Endothelial cell (in vitro differentiated cells): Measurements from ENCODE around the gene DNAJB2. TPM values are rescaled to one million over a fixed set of nuclear protein-coding genes. Genes with fewer than 3 reads are reported as not detected.
"Not testable (repeated sequence)": the region's sequence is repeated elsewhere in the genome, so short reads cannot be mapped to it uniquely, and the experiment has no call there.

Experiments used
- DNase-seq: peaks from one replicate; pipeline ENCODE4 v3.0.0; 2021; ENCODE audit warnings: low spot score
- H3K27ac Mint-ChIP-seq: one replicate; pipeline ENCODE4 v1.8.0; 2021; ENCODE audit warnings: mixed read lengths, inconsistent platforms; ENCODE audit not compliant: unreplicated experiment
- H3K27me3 Mint-ChIP-seq: one replicate; pipeline ENCODE4 v1.8.0; 2021; ENCODE audit warnings: mild to moderate bottlenecking, moderate library complexity, mixed read lengths, inconsistent platforms; ENCODE audit not compliant: unreplicated experiment
- H3K36me3 Mint-ChIP-seq: one replicate; pipeline ENCODE4 v1.8.0; 2021; ENCODE audit warnings: mild to moderate bottlenecking, low read depth, mixed read lengths, inconsistent platforms; ENCODE audit not compliant: unreplicated experiment
- H3K4me1 Mint-ChIP-seq: one replicate; pipeline ENCODE4 v1.8.0; 2021; ENCODE audit warnings: mild to moderate bottlenecking, mixed read lengths, inconsistent platforms; ENCODE audit not compliant: unreplicated experiment
- H3K4me3 Mint-ChIP-seq: one replicate; pipeline ENCODE4 v1.8.0; 2021; ENCODE audit warnings: mild to moderate bottlenecking, mixed read lengths, inconsistent platforms; ENCODE audit not compliant: unreplicated experiment
- H3K9me3 Mint-ChIP-seq: one replicate; pipeline ENCODE4 v1.8.0; 2021; ENCODE audit warnings: mixed read lengths, inconsistent platforms; ENCODE audit not compliant: unreplicated experiment
- CTCF ChIP-seq: fragments of 200-600 bp; sonication (generic); IDR thresholded peaks from one replicate; pipeline ENCODE4 v1.5.0; 2021; ENCODE audit warnings: antibody characterized with exemption; ENCODE audit not compliant: unreplicated experiment
- total RNA-seq: library from RNA; stranded (reverse); fragmentation: NEBNext Ultra II Directional; extraction: Animal tissue kit (Norgen Biotek cat#: 25700); gene quantifications from one replicate; pipeline ENCODE4 v1.2.1, GENCODE V29; 2021; ENCODE audit not compliant: unreplicated experiment

Gene DNAJB2
- total RNA-seq, 1 donor from 2014 or later, result 64.3 TPM

DNA sequence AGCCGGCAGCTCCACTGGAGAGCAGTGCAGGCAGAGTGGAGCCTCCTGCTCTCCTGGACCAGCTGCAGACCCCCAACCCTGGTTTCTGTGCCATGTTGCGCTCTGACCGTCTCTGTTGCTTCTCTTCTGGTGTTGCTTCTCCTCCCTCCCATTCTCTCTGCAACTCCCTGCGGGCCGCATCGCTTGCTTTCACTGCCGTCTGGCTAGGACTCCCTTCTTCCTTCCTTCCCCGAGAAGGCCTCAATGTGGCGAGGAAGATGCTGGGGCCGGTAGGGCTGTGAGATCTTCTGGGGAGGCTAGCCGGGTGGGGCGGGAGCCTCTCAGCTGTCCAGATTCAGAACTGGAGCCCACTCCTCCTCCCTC, 6.2 kb downstream of the DNAJB2 start:
- H3K9me3 Mint-ChIP-seq, result no peaks in the 10 kb centered on the region
- H3K27me3 Mint-ChIP-seq, result peaks cover 11% of the 10 kb centered on the region
- TF ChIP-seq CTCF, result no peak
- H3K4me1 Mint-ChIP-seq, result peaks cover 2% of the 10 kb centered on the region
- H3K27ac Mint-ChIP-seq, result no peak overlapping the region
- H3K36me3 Mint-ChIP-seq, result peaks cover 22% of the 10 kb centered on the region
- no peak overlapping the region for H3K4me3 Mint-ChIP-seq
- DNase-seq, result no peak

GRCh38 chr2:219285894-219286425, 6.8 kb downstream of the DNAJB2 start:
- Mint-ChIP-seq H3K27me3 (peaks cover 10% of the 10 kb centered on the region), H3K36me3 (peaks cover 20% of the 10 kb centered on the region), H3K4me3 (no peak overlapping the region), H3K27ac (no peak overlapping the region), H3K4me1 (no peaks in the 10 kb centered on the region), H3K9me3 (no peaks in the 10 kb centered on the region)
- no peak for TF ChIP-seq CTCF
- DNase-seq, result no peak

GRCh38 chr2:219286436-219287115, 7.4 kb downstream of the DNAJB2 start:
- Mint-ChIP-seq H3K4me3 (no peak overlapping the region), H3K36me3 (peaks cover 17% of the 10 kb centered on the region), H3K9me3 (no peaks in the 10 kb centered on the region), H3K27ac (no peak overlapping the region), H3K27me3 (peaks cover 7% of the 10 kb centered on the region), H3K4me1 (no peaks in the 10 kb centered on the region)
- no peak for TF ChIP-seq CTCF
- no peak for DNase-seq

DNA sequence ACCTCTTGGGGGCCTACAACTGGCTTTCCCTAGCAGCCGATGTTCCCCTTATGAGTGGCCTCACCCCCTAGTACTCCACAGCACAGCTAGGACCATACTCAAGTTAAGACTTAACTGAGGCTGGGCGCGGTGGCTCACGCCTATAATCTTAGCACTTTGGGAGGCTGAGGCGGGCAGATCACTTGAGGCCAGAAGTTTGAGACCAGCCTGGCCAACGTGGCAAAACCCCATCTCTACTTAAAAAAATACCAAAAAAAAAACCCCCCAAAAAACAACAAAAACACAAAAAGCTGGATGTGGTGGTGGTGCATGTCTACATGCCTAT, 7.9 kb downstream of the DNAJB2 start:
- H3K27ac Mint-ChIP-seq, H3K4me1 Mint-ChIP-seq, H3K27me3 Mint-ChIP-seq, DNase-seq, H3K4me3 Mint-ChIP-seq, H3K9me3 Mint-ChIP-seq: not testable (repeated sequence)
- peaks cover 17% of the 10 kb centered on the region for H3K36me3 Mint-ChIP-seq

- Mint-ChIP-seq H3K4me1 (no peaks in the 10 kb centered on the region), H3K27ac (no peak overlapping the region), H3K27me3 (peaks cover 5% of the 10 kb centered on the region), H3K36me3 (peaks cover 12% of the 10 kb centered on the region), H3K9me3 (no peaks in the 10 kb centered on the region), H3K4me3 (no peak overlapping the region)
- no peak for TF ChIP-seq CTCF
- DNase-seq, result no peak
Measured at GRCh38 chr2:219287580-219288265, 8.6 kb downstream of the DNAJB2 start.
